Right lobe of liver (tissue), 4 donors: ENCODE data around the gene DLG4.

Experiments
- CTCF ChIP-seq, 4 donors: fragments of 200-600 bp in 3 of 4; fragments of 450-650 bp in 1 of 4; IDR thresholded peaks; one replicate each; pipeline versions ENCODE4 v1.5.1 to v1.8.0; 2016 to 2022; ENCODE audit warnings: antibody characterized with exemption in 4 of 4, mild to moderate bottlenecking in 2 of 4
- POLR2A ChIP-seq: fragments of 450-650 bp; IDR thresholded peaks from one replicate; pipeline ENCODE4 v1.6.1; 2017; ENCODE audit warnings: antibody characterized with exemption, mild to moderate bottlenecking
- donor health status: DM: no; HTN: no; CAD: no.
- donor health status: DM: no; HTN: no; CAD: no.
- donor health status: DM: no; HTN: yes; CAD: no.

- TF ChIP-seq POLR2A (peak; percentile 9), CTCF (IDR thresholded peaks at IDR 0.05) (no peak)
These were observed 3.3 kb upstream of the DLG4 start for GRCh38 chr17:7222972-7223292.
